Tibial artery (tissue), 4 donors: ENCODE measurements around the gene EPHB2.

Experiments
- DNase-seq, 2 donors: peaks; one replicate each; pipeline ENCODE4 v3.0.0-alpha.2; 2019
- H3K27ac ChIP-seq, 2 donors: fragments of 200-600 bp; sonication (generic) in 1 of 2; 1 replicate in 1 of 2; 2 replicates in 1 of 2; pipeline ENCODE4 v1.5.1; 2018 to 2019; ENCODE audit warnings: mild to moderate bottlenecking in 1 of 2
- H3K27me3 ChIP-seq, 2 donors: fragments of 200-600 bp; sonication (generic) in 1 of 2; one replicate each; pipeline versions ENCODE4 v1.5.1 to v1.6.0; 2016 to 2019
- H3K36me3 ChIP-seq, 3 donors: fragments of 200-600 bp; sonication (generic) in 2 of 3; one replicate each; pipeline ENCODE4 v1.5.1; 2016 to 2019; ENCODE audit warnings: mild to moderate bottlenecking in 2 of 3
- H3K4me1 ChIP-seq, 4 donors: fragments of 200-600 bp; sonication (generic) in 2 of 4; 1 replicate in 3 of 4; 2 replicates in 1 of 4; pipeline ENCODE4 v1.5.1; 2016 to 2019
- H3K4me3 ChIP-seq, 2 donors: fragments of 200-600 bp; sonication (generic) in 1 of 2; 1 replicate in 1 of 2; 2 replicates in 1 of 2; pipeline ENCODE4 v1.5.1; 2018 to 2019; ENCODE audit warnings: mild to moderate bottlenecking in 2 of 2
- H3K9me3 ChIP-seq, 3 donors: fragments of 200-600 bp; sonication (generic) in 1 of 3; one replicate each; pipeline ENCODE4 v1.5.1; 2016 to 2019
- intact Hi-C: fragments of 100-400 bp; cut with DNase I; formaldehyde crosslinking; loops from one replicate; pipeline ENCODE4 v1.15.0; 2023; ENCODE audit warnings: low total_unique reads
- TF ChIP-seq, protein P1 (sequence below), 2 experiments: fragments of 200-600 bp in 1 of 2; fragments of 450-650 bp in 1 of 2; IDR thresholded peaks; one replicate each; pipeline ENCODE4 v1.5.1; 2017 to 2019; ENCODE audit warnings: antibody characterized with exemption in 2 of 2, mild to moderate bottlenecking in 1 of 2, moderate library complexity in 1 of 2

The EPHB2 gene

DNA sequence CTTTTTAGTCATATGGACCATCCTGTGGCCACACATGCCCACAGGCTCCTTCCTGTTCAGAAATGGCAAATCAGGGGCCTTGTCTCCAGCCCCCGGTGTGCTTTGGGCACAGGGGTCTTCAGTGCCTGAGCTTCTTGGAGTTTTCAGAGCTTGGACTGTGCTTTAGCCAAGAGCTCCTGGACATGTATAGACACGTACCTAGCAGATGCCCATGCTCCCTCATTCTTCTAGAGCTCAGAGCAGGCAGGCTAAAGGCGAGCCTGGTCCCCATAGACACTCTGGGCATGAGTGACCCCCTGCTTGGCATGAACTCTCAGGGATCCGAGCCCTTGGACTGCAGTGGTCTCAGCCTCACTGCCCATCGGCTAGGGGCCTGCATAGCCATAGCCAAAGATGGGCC, 106.8 kb downstream of the EPHB2 start:
- Histone ChIP-seq H3K4me3 (no peak overlapping the region), H3K4me1 (peaks cover 0 to 21% (median 4%) of the 10 kb centered on the region in 4 donors), H3K9me3 (no peaks in the 10 kb centered on the region), H3K36me3 (no peaks in the 10 kb centered on the region), H3K27ac (no peak overlapping the region), H3K27me3 (peaks cover 0 to 15% of the 10 kb centered on the region in 2 donors)
- no peak for DNase-seq
- TF ChIP-seq, protein P1, sequence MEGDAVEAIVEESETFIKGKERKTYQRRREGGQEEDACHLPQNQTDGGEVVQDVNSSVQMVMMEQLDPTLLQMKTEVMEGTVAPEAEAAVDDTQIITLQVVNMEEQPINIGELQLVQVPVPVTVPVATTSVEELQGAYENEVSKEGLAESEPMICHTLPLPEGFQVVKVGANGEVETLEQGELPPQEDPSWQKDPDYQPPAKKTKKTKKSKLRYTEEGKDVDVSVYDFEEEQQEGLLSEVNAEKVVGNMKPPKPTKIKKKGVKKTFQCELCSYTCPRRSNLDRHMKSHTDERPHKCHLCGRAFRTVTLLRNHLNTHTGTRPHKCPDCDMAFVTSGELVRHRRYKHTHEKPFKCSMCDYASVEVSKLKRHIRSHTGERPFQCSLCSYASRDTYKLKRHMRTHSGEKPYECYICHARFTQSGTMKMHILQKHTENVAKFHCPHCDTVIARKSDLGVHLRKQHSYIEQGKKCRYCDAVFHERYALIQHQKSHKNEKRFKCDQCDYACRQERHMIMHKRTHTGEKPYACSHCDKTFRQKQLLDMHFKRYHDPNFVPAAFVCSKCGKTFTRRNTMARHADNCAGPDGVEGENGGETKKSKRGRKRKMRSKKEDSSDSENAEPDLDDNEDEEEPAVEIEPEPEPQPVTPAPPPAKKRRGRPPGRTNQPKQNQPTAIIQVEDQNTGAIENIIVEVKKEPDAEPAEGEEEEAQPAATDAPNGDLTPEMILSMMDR (IDR thresholded peaks at IDR 0.05), result no peak
- intact Hi-C loops, result no loop called here

GRCh38 chr1:22818061-22818770, 107.6 kb downstream of the EPHB2 start:
- Histone ChIP-seq H3K27ac (no peak overlapping the region), H3K36me3 (no peaks in the 10 kb centered on the region), H3K27me3 (peaks cover 0 to 15% of the 10 kb centered on the region in 2 donors), H3K9me3 (no peaks in the 10 kb centered on the region), H3K4me3 (no peak overlapping the region), H3K4me1 (peaks cover 0 to 21% (median 4%) of the 10 kb centered on the region in 4 donors)
- TF ChIP-seq, protein P1 (IDR thresholded peaks at IDR 0.05), result no peak
- no peak for DNase-seq
- intact Hi-C loops, result no loop called here

DNA sequence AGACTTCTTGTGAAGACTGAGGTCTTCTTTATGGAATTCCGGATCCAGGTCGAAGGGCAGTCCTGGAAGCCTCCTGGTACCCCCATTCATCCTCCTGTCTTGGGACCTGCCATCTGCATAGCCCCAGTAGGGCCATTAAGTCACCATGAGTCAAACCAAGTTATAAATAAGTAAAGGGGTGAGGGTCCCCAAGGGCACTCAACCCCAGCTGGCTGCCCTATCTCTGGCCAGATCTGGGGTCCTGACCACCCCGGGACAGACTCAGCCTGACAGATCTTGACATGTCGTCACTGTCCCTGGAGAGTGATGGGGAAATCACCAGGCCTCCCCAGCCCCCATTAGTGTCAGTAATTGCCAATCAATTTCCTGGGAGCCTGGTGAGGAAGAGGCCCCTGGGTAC, 108.7 kb downstream of the EPHB2 start:
- no peak overlapping the region for H3K27ac ChIP-seq

GRCh38 chr1:22821027-22821426, 110.4 kb downstream of the EPHB2 start:
- DNase-seq, result no peak
- TF ChIP-seq, protein P1 (IDR thresholded peaks at IDR 0.05), result no peak
- intact Hi-C loops, result no loop called here
- Histone ChIP-seq H3K9me3 (no peaks in the 10 kb centered on the region), H3K36me3 (no peaks in the 10 kb centered on the region), H3K27me3 (peaks cover 0 to 27% of the 10 kb centered on the region in 2 donors), H3K27ac (no peak overlapping the region), H3K4me3 (no peak overlapping the region), H3K4me1 (peaks cover 0 to 6% (median 2%) of the 10 kb centered on the region in 4 donors)

More for the DNA sequence above, 108.7 kb downstream of the EPHB2 start:
- H3K9me3 ChIP-seq, result no peaks in the 10 kb centered on the region
- H3K4me1 ChIP-seq, result peaks cover 0 to 21% (median 4%) of the 10 kb centered on the region in 4 donors
- TF ChIP-seq, protein P1 (IDR thresholded peaks at IDR 0.05), result no peak
- no peaks in the 10 kb centered on the region for H3K36me3 ChIP-seq
- no peak overlapping the region for H3K4me3 ChIP-seq
- DNase-seq, result no peak
- intact Hi-C loops, result no loop called here
- H3K27me3 ChIP-seq, result peaks cover 0 to 15% of the 10 kb centered on the region in 2 donors

DNA sequence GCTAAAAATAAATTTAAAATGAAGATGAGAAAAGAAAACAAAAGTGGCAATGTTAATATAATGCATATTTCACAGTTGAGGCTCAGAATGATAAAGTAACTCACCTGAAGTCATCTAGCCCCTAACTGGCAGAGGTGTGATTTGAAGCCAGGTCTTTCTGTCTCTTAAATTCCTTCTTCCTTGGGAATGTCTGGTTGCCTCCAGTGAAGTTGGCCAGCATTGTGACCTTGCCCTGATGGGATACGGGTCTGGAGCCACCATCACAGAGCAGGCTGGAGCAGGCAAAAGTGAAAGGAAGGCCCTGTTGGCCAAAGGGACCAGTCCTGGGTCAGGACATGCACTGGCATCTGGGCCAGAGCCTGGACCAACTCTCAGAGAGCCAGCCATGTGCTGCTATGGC, 111.7 kb downstream of the EPHB2 start:
- no peaks in the 10 kb centered on the region for H3K36me3 ChIP-seq
- intact Hi-C loops, result no loop called here
- TF ChIP-seq, protein P1 (IDR thresholded peaks at IDR 0.05), result no peak

More for the DNA sequence above, 111.7 kb downstream of the EPHB2 start:
- Histone ChIP-seq H3K27ac (no peak overlapping the region), H3K9me3 (no peaks in the 10 kb centered on the region), H3K4me3 (no peak overlapping the region), H3K27me3 (peaks cover 0 to 27% of the 10 kb centered on the region in 2 donors), H3K4me1 (peaks cover 0 to 14% (median 0%) of the 10 kb centered on the region in 4 donors)
- DNase-seq, result no peak
